ENCODE data around the gene SPDYE5. TPM values are rescaled to one million over a fixed set of nuclear protein-coding genes. Genes with fewer than 3 reads are reported as not detected.
A peak's percentile ranks its signal among the peaks of the same experiment; 100 is the strongest.
"Not testable (repeated sequence)": the region's sequence is repeated elsewhere in the genome, so short reads cannot be mapped to it uniquely, and the experiment has no call there.

Gene SPDYE5
- total and polyA plus RNA-seq, 2 donors, result 0.06 TPM; not detected in 1

DNA sequence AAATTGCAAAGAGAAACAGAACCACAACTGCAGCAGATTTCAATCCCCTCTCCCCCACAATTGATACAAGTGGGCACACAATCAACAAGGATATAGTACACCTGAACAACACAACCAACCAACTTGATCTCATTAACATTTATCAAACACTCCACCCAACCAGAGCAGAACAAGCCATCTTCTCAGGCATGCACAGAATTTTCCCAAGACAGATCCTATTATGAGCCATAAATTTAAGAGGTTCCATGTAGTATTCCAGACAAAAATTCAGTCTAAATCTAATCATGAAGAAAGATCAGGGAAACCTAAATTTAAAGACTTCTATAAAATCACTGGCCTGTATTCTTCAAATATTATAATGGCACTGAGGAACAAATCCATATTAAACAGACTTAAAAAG lies 29.6 kb downstream of the SPDYE5 start:
- not testable (repeated sequence) for H3K4me3 ChIP-seq (ENCODE audit: low read depth, low read length); DNase-seq (ENCODE audit: extremely low spot score); H3K27ac ChIP-seq (ENCODE audit: low read depth); H3K36me3 ChIP-seq (ENCODE audit: insufficient read depth); H3K4me1 ChIP-seq (ENCODE audit: insufficient read depth)

DNA sequence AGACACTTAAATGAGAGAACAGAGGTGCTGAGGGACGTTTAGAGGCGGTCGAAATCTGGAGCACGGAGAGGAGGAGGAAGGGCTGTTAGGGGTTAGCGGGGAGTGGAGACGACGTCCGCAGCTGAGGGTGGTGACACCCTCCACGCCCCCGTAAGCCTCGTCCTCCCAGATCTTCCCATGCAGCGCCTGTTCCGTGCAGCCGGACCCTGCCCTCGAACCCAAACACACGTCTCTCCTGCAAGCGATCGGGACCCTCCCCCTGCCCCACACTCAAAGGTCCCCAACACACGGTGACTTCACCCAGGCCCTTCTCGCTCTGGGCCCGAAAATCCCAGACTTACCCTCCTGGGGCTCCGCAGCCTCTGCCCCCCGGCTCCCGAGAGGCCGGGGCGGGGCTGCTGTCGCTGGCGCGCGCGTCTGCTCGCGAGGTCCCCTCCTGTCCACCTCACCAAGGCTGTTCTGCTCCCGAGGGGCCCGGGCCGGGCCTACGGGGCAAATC lies 35.2 kb downstream of the SPDYE5 start:
- not testable (repeated sequence) for DNase-seq (ENCODE audit: extremely low spot score); H3K4me1 ChIP-seq (ENCODE audit: insufficient read depth); H3K36me3 ChIP-seq (ENCODE audit: insufficient read depth)
- peak overlapping the region; percentile 91 for H3K27ac ChIP-seq (ENCODE audit: low read depth)
- WGBS, result under 1% methylated on average over 37 of the region's 37 CpGs
- peak overlapping the region; percentile 95 for H3K4me3 ChIP-seq (ENCODE audit: low read depth, low read length)

DNA sequence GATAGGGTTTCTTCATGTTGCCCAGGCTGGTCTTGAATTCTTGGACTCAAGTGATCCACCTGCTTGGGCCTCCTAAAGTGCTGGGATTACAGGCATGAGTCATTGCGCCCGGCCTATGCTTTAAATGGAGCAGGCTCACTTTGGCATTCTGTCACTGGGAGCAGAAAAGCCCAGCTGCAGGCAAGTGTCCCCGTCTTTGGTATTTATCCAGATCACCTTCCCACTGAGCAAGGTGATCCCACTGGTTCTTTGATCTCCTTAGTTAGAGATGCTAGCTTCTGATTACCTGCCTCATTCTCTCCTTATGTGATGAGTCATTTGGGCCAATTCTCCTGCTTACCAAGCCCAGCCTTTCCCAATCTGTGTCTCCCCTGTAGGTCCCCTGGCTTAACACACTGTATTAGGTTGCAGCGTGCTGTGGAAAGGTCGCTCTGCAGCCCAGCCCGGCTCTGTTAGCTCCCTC lies 39.3 kb downstream of the SPDYE5 start:
- Histone ChIP-seq H3K4me3 (ENCODE audit: low read depth, low read length) (no peak overlapping the region), H3K36me3 (ENCODE audit: insufficient read depth) (no peaks in the 10 kb centered on the region), H3K27ac (ENCODE audit: low read depth) (no peak overlapping the region), H3K4me1 (ENCODE audit: insufficient read depth) (peaks cover 2% of the 10 kb centered on the region)
- DNase-seq (ENCODE audit: extremely low spot score), result no peak
- 49% methylated on average over 6 of the region's 6 CpGs for WGBS

DNA sequence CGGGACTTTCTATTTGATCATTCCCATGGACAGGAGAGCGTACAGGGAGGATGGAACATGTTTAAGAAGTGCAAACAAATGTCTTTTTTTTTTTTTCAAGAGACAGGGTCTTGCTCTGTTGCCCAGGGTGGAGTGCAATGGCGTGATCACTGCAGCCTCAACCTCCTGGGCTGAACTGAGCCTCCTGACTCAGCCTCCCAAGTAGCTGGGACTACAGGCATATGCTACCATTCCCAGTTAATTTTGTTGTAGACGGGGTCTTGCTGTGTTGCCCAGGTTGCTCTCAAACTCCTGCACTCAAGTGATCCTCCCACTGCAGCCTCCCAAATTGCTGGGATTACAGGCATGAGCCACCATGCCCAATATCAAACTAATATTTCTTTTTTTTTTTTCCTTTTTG lies 40.5 kb downstream of the SPDYE5 start:
- no peak overlapping the region for H3K27ac ChIP-seq (ENCODE audit: low read depth)
- no peaks in the 10 kb centered on the region for H3K4me1 ChIP-seq (ENCODE audit: insufficient read depth)
- no peak for DNase-seq (ENCODE audit: extremely low spot score)
- WGBS, result 96% methylated on average over 4 of the region's 4 CpGs
- no peaks in the 10 kb centered on the region for H3K36me3 ChIP-seq (ENCODE audit: insufficient read depth)
- H3K4me3 ChIP-seq (ENCODE audit: low read depth, low read length), result no peak overlapping the region

DNA sequence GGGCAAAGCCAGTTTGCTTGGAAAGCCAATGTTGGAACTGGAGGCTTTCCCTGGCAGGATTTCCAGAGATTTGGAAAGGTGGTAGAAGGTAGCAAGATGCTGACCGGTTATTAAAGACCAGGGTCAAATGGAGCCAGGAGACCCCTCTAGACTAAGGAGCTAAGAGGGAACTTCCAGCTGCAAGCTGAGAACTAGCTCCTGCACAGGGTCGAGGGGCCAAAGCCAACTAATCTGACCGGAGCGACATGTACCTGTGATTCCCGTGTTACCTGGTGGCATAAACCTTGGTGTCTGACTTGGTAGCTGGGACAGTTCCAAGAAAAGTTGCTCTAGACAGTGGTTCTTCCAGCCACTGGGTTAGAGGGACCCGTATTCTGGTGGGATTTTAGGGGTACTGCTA lies 41.8 kb downstream of the SPDYE5 start:
- Histone ChIP-seq H3K36me3 (ENCODE audit: insufficient read depth) (no peaks in the 10 kb centered on the region), H3K4me1 (ENCODE audit: insufficient read depth) (no peaks in the 10 kb centered on the region), H3K27ac (ENCODE audit: low read depth) (no peak overlapping the region), H3K4me3 (ENCODE audit: low read depth, low read length) (no peak overlapping the region)
- DNase-seq (ENCODE audit: extremely low spot score), result no peak
- WGBS, result 94% methylated on average over 6 of the region's 6 CpGs

DNA sequence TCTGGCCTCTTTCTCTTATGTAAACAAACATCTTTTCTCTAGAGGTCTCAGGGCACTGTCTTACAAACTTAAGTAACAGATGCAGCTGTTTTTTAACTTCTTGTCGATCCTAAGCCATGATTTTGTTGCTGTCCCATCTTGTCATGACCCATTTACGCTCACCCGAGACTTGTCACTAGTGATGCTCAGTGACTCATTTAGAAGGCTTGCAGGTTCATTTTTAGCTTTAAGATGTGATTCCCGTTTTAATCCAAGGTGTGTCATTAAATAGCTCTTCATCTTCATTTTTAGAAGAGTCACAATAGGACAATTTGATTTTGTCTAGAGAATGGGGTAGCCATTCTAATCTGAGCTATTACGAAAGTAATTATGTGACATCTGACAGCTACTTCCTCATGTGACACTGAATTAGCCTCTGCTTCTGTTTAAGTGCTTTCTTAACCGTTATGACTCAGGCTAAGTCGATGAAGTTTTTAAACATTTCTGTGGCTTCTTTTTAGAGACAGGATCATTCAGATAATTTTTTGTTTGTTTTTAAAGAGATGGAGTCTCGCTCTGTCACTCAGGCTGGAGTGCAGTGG lies 42.7 kb downstream of the SPDYE5 start:
- Histone ChIP-seq H3K4me3 (ENCODE audit: low read depth, low read length) (no peak overlapping the region), H3K27ac (ENCODE audit: low read depth) (no peak overlapping the region), H3K4me1 (ENCODE audit: insufficient read depth) (no peaks in the 10 kb centered on the region), H3K36me3 (ENCODE audit: insufficient read depth) (peaks cover 3% of the 10 kb centered on the region)
- WGBS, result 54% methylated on average over 8 of the region's 8 CpGs
- no peak for DNase-seq (ENCODE audit: extremely low spot score)

DNA sequence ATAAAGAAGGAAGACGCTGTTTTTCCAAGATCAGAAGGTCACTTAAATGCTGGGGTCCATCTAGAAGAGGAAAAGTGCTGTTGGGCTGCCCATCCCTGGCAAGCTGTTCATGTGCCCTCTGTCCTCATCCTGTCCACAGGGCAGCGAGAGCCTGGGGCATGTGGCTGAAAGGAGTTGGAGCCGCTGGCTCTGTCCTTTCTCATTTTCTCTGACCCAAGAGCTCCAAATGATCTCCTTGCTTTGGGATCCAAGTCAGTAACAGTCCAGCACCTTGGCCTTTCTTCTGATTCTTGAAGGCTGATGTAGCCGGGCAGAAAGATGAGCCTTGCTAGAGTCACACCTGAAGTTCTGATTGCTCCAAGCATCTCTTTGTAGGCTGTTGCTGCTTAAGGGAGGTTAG lies 44.4 kb downstream of the SPDYE5 start:
- Histone ChIP-seq H3K27ac (ENCODE audit: low read depth) (no peak overlapping the region), H3K4me3 (ENCODE audit: low read depth, low read length) (no peak overlapping the region), H3K4me1 (ENCODE audit: insufficient read depth) (no peaks in the 10 kb centered on the region), H3K36me3 (ENCODE audit: insufficient read depth) (peaks cover 3% of the 10 kb centered on the region)
- DNase-seq (ENCODE audit: extremely low spot score), result no peak
- 96% methylated on average over 4 of the region's 4 CpGs for WGBS

DNA sequence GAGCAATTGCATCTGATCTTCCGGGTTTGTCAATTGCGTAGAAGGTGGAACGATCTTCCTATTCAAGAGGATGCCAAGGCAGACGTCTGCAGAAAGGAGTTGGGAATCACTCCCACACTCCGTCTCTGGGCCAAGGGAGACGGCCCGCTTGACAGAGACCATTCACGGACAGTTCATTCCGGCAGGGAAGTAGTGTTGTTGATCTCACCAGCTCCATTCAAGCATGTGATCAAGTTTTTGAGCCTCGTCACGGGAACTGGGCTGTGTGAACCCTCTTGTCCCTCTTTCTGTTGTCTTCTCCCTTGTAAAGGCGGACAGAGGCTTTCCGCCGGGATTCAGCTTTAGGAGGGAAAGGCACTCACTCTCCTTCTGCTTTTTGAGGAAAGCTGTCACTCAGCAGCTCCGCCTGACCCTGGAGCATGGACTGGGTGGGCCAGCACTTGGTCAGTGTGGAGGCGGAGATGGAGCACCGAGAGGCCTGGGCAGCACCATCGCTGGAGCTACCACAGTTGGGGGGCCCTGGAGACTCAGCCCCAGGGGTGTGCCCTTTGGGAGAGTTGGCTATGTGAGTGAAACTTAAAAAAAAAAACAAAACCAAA lies 44.9 kb downstream of the SPDYE5 start:
- no peak overlapping the region for H3K27ac ChIP-seq (ENCODE audit: low read depth)
- no peak for DNase-seq (ENCODE audit: extremely low spot score)
- 89% methylated on average over 18 of the region's 18 CpGs for WGBS
- H3K4me1 ChIP-seq (ENCODE audit: insufficient read depth), result no peaks in the 10 kb centered on the region
- H3K36me3 ChIP-seq (ENCODE audit: insufficient read depth), result peaks cover 3% of the 10 kb centered on the region
- no peak overlapping the region for H3K4me3 ChIP-seq (ENCODE audit: low read depth, low read length)

DNA sequence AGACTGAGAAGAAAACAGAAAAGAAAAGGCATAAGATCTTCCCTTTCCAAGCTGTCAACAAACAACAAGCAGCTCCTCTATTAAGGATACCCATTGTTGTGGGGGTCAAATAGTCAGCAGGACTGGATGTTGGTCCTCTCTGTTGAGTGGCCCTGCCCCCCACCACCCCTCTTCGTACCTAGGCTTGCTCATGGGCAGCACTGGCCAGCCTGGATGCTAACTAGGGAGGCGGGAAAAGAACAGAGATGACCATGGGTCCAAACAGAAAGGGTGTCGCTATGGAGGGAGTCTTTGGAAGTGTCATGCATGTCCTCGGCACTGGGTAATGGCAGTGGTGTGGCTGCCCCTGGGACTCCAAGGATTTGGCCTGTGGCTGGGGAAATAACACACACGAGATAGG lies 45.6 kb downstream of the SPDYE5 start:
- WGBS, result 85% methylated on average over 5 of the region's 5 CpGs
- H3K4me1 ChIP-seq (ENCODE audit: insufficient read depth), result no peaks in the 10 kb centered on the region
- H3K27ac ChIP-seq (ENCODE audit: low read depth), result no peak overlapping the region
- no peak for DNase-seq (ENCODE audit: extremely low spot score)
- H3K36me3 ChIP-seq (ENCODE audit: insufficient read depth), result peaks cover 3% of the 10 kb centered on the region
- no peak overlapping the region for H3K4me3 ChIP-seq (ENCODE audit: low read depth, low read length)

DNA sequence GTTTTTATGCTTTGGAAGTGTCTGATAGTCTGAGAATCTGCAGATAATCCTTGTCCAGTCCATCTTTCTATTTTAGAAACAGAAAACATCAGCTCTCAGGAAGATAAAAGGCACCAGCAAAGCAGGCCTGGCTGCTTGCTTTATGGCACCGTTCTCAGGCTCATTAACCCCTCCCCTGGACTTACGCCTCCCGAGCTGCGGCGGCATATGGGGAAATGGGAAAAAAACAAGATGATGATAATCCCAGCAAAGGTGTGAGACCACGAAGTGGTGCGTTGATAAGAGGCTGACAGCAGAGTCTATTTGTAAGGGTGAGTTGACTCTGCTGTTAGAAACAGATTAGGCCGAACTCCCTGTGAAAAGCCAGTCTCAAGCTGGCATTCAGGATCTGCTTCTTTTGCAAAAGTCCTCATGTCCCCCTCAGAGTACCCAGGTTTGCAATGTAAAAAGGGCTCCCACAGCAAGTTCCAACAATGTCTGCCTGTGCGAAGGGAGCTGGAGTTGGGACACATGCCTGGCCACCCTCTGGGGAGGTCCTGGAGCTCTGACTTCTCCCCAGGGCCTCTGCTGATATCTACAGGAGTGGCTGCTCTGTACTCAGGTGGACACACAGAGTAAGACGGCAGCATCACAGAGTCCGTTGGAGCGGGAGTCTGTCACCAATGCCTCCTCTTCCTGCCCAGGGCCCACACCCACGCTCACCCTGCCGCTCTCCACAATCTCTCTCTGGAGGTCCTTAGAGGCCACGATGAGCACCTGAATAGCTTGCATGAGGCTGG lies 54.3 kb downstream of the SPDYE5 start:
- 60% methylated on average over 15 of the region's 15 CpGs for WGBS
- Histone ChIP-seq H3K36me3 (ENCODE audit: insufficient read depth) (no peaks in the 10 kb centered on the region), H3K4me1 (ENCODE audit: insufficient read depth) (no peaks in the 10 kb centered on the region), H3K4me3 (ENCODE audit: low read depth, low read length) (no peak overlapping the region), H3K27ac (ENCODE audit: low read depth) (no peak overlapping the region)
- no peak for DNase-seq (ENCODE audit: extremely low spot score)

Small RNA genes within 50 kb of the gene (small RNA-seq; reads per million reads assigned to genes)
- gene AC211429.1, result not detected
- gene RF00019, result not detected

Other genes starting within 250 kb of the SPDYE5 start
- 3.8 TPM for gene TRIM73, start 96.7 kb upstream of the SPDYE5 start, total RNA-seq
- 3.1 TPM for gene TRIM73, start 96.7 kb upstream of the SPDYE5 start, polyA plus RNA-seq
- gene POM121C, start 6.0 kb upstream of the SPDYE5 start, total RNA-seq, result 16.3 TPM
- gene POM121C, start 6.0 kb upstream of the SPDYE5 start, polyA plus RNA-seq, result 21.6 TPM
- 15.0 TPM for gene HIP1, start 246.6 kb downstream of the SPDYE5 start, total RNA-seq
- gene HIP1, start 246.6 kb downstream of the SPDYE5 start, polyA plus RNA-seq, result 17.7 TPM